Panc1 (cell line): ENCODE data around the gene RAB40B.

Experiments
- CTCF ChIP-seq: fragments of 450-650 bp; IDR thresholded peaks from 2 replicates; pipeline ENCODE4 v1.5.1; 2017; ENCODE audit warnings: mild to moderate bottlenecking
- POLR2AphosphoS5 ChIP-seq: IDR thresholded peaks from 2 replicates; pipeline ENCODE4 v1.6.1; 2012; ENCODE audit warnings: mild to moderate bottlenecking, low read depth, low read length, moderate library complexity
- REST ChIP-seq, 2 experiments: IDR thresholded peaks; 2 replicates each; pipeline ENCODE4 v1.6.1; 2011 to 2012; ENCODE audit warnings: low read depth in 2 of 2, control low read depth in 1 of 2, low read length in 1 of 2, mild to moderate bottlenecking in 1 of 2, moderate library complexity in 1 of 2; ENCODE audit not compliant: insufficient read depth in 1 of 2

GRCh38 chr17:82665891-82666290 lies 32.6 kb downstream of the RAB40B start:
- TF ChIP-seq CTCF (no peak), POLR2AphosphoS5 (no peak), REST (IDR thresholded peaks at IDR 0.05; ENCODE audit: insufficient read depth in 1 of 2, low read depth in 2 of 2, low read length in 1 of 2) (no peak)
